Aorta (tissue), 5 donors: ENCODE measurements around the gene TRPM3. TPM values are rescaled to one million over a fixed set of nuclear protein-coding genes. Genes with fewer than 3 reads are reported as not detected.
A peak's percentile ranks its signal among the peaks of the same experiment; 100 is the strongest.
"Not testable (repeated sequence)": the region's sequence is repeated elsewhere in the genome, so short reads cannot be mapped to it uniquely, and the experiment has no call there.

Experiments
- ATAC-seq: fragments of 200-7000 bp; cut with Tn5 transposase; one replicate; pipeline ENCODE4 v1.9.1; 2022; ENCODE audit warnings: moderate library complexity; ENCODE audit not compliant: low FRiP score
- DNase-seq, 2 donors: peaks; one replicate each; pipeline ENCODE4 v3.0.0-alpha.2; 2020
- H3K27ac ChIP-seq, 2 donors: one replicate each; pipeline ENCODE4 v1.5.1; 2013; ENCODE audit warnings: low read length in 2 of 2, mild to moderate bottlenecking in 2 of 2, moderate library complexity in 2 of 2, control low read depth in 1 of 2, inconsistent platforms in 1 of 2, low read depth in 1 of 2
- H3K27me3 ChIP-seq, 2 donors: one replicate each; pipeline ENCODE4 v1.6.1; 2013; ENCODE audit warnings: control low read depth in 1 of 2, low read length in 1 of 2, mild to moderate bottlenecking in 1 of 2, moderate library complexity in 1 of 2; ENCODE audit not compliant: insufficient read depth in 2 of 2, control insufficient read depth in 1 of 2
- H3K36me3 ChIP-seq, 2 donors: one replicate each; pipeline ENCODE4 v1.6.1; 2013; ENCODE audit warnings: control low read depth in 1 of 2, low read length in 1 of 2, mild to moderate bottlenecking in 1 of 2; ENCODE audit not compliant: insufficient read depth in 2 of 2, control insufficient read depth in 1 of 2
- H3K4me1 ChIP-seq, 2 donors: one replicate each; pipeline ENCODE4 v1.6.1; 2013; ENCODE audit warnings: low read length in 2 of 2, control low read depth in 1 of 2, mild to moderate bottlenecking in 1 of 2, moderate library complexity in 1 of 2; ENCODE audit not compliant: insufficient read depth in 2 of 2, control insufficient read depth in 1 of 2
- H3K4me3 ChIP-seq, 2 donors: one replicate each; pipeline ENCODE4 v1.5.1; 2013; ENCODE audit warnings: low read length in 2 of 2, control low read depth in 1 of 2, mild to moderate bottlenecking in 1 of 2
- H3K9me3 ChIP-seq: one replicate; pipeline ENCODE4 v1.6.1; 2013; ENCODE audit warnings: mild to moderate bottlenecking, low read length; ENCODE audit not compliant: control insufficient read depth
- WGBS, 2 donors: extraction: QIAGEN DNeasy Blood & Tissue Kit; methylation state at CpG; one replicate each; pipeline ENCODE4 v1.1.7; 2013; 5-methylcytosine and 5-hydroxymethylcytosine counted together
- intact Hi-C, 2 donors: fragments of 100-400 bp; cut with DNase I; formaldehyde crosslinking; loops; one replicate each; pipeline versions ENCODE4 v1.14.2 to v1.15.0; 2022
- polyA plus RNA-seq, 2 donors: library from polyadenylated mRNA; stranded (reverse); fragments of 200-250 nt; gene quantifications; one replicate each; pipeline ENCODE4 v1.2.3, GENCODE V29; 2013
- total RNA-seq, 2 donors: library from RNA; stranded (reverse); fragmentation: NEBNext Ultra II Directional; extraction: Animal tissue kit (Norgen Biotek cat#: 25700); gene quantifications; one replicate each; pipeline ENCODE4 v1.2.1, GENCODE V29; 2021
- donor health status: healthy with polysubstance abuse.
- donor health status: Bipolar disorder and iron deficiency.
- donor health status: DM: no; HTN: no; CAD: no.
- donor health status: DM: no; HTN: no; CAD: no.
- donor health status: DM: yes; HTN: yes; CAD: no.

TRPM3 gene
- total and polyA plus RNA-seq, 4 donors = 0.13 to 5.7 (median 1.7) TPM

- Histone ChIP-seq H3K27ac (no peak overlapping the region), H3K27me3 (no peaks in the 10 kb centered on the region), H3K36me3 (peaks cover 0 to under 1% of the 10 kb centered on the region in 2 donors), H3K4me3 (peak overlapping the region in 1 of 2 donors; percentile 82), H3K4me1 (no peaks in the 10 kb centered on the region), H3K9me3 (no peaks in the 10 kb centered on the region)
- WGBS, 2 donors = 20 to 21% methylated on average over 15 of the region's 15 CpGs
- ATAC-seq (peak; percentile 84), DNase-seq (no peak)
- intact Hi-C loops = loop anchor here (2.0 to 5.0 kb wide), 3 partner anchors 292 to 609 kb away; no protein-coding TSS in a partner anchor
Observed at GRCh38 chr9:70639853-70640814, 481.3 kb downstream of the TRPM3 start.

GRCh38 chr9:70635790-70636189, 485.6 kb downstream of the TRPM3 start:
- Histone ChIP-seq H3K36me3 (peaks cover 0 to 2% of the 10 kb centered on the region in 2 donors), H3K4me3 (no peak overlapping the region)

GRCh38 chr9:70634696-70635095, 486.7 kb downstream of the TRPM3 start:
- H3K36me3 ChIP-seq = peaks cover 0 to 2% of the 10 kb centered on the region in 2 donors
- no peak overlapping the region for H3K4me3 ChIP-seq
- intact Hi-C loops = no loop called here

More at GRCh38 chr9:70635790-70636189, 485.6 kb downstream of the TRPM3 start:
- no peaks in the 10 kb centered on the region for H3K9me3 ChIP-seq
- DNase-seq = no peak
- H3K27me3 ChIP-seq = no peaks in the 10 kb centered on the region
- H3K4me1 ChIP-seq = no peaks in the 10 kb centered on the region
- no peak for ATAC-seq
- intact Hi-C loops = no loop called here
- 90 to 94% methylated on average over 3 of the region's 3 CpGs for WGBS, 2 donors
- no peak overlapping the region for H3K27ac ChIP-seq

GRCh38 chr9:70630971-70631370, 490.4 kb downstream of the TRPM3 start:
- intact Hi-C loops = no loop called here
- DNase-seq (no peak), ATAC-seq (no peak)
- Histone ChIP-seq H3K27ac (no peak overlapping the region), H3K4me3 (no peak overlapping the region), H3K9me3 (no peaks in the 10 kb centered on the region), H3K27me3 (no peaks in the 10 kb centered on the region), H3K4me1 (no peaks in the 10 kb centered on the region), H3K36me3 (peaks cover 0 to 2% of the 10 kb centered on the region in 2 donors)
- 91 to 93% methylated on average over 3 of the region's 3 CpGs for WGBS, 2 donors

More at GRCh38 chr9:70634696-70635095, 486.7 kb downstream of the TRPM3 start:
- WGBS, 2 donors = 95 to 96% methylated on average over 4 of the region's 4 CpGs
- H3K9me3 ChIP-seq = no peaks in the 10 kb centered on the region
- DNase-seq (no peak), ATAC-seq (no peak)
- no peaks in the 10 kb centered on the region for H3K4me1 ChIP-seq
- H3K27me3 ChIP-seq = no peaks in the 10 kb centered on the region
- no peak overlapping the region for H3K27ac ChIP-seq

- WGBS, 2 donors = 59 to 64% methylated on average over 14 to 15 of the region's 15 CpGs
- not testable (repeated sequence) for H3K27ac ChIP-seq
Observed at GRCh38 chr9:70629080-70629685, 492.2 kb downstream of the TRPM3 start.

GRCh38 chr9:70625078-70625477, 496.3 kb downstream of the TRPM3 start:
- intact Hi-C loops = no loop called here
- WGBS, 2 donors = 77 to 81% methylated on average over 13 of the region's 13 CpGs
- no peaks in the 10 kb centered on the region for H3K9me3 ChIP-seq

More at GRCh38 chr9:70629080-70629685, 492.2 kb downstream of the TRPM3 start:
- ATAC-seq, H3K27me3 ChIP-seq, H3K36me3 ChIP-seq, intact Hi-C loops, H3K4me1 ChIP-seq, H3K4me3 ChIP-seq, DNase-seq, H3K9me3 ChIP-seq: not testable (repeated sequence)

GRCh38 chr9:70618784-70619183, 502.6 kb downstream of the TRPM3 start:
- Histone ChIP-seq H3K27me3 (no peaks in the 10 kb centered on the region), H3K36me3 (no peaks in the 10 kb centered on the region), H3K27ac (no peak overlapping the region), H3K4me3 (no peak overlapping the region), H3K4me1 (peaks cover 3 to 10% of the 10 kb centered on the region in 2 donors), H3K9me3 (no peaks in the 10 kb centered on the region)
- intact Hi-C loops = no loop called here
- peak; percentile 39 for ATAC-seq
- 61 to 65% methylated on average over 17 of the region's 17 CpGs for WGBS, 2 donors
- DNase-seq = peak in 1 of 2 donors; percentile 51

More at GRCh38 chr9:70625078-70625477, 496.3 kb downstream of the TRPM3 start:
- Histone ChIP-seq H3K4me3 (no peak overlapping the region), H3K27me3 (no peaks in the 10 kb centered on the region), H3K27ac (no peak overlapping the region), H3K4me1 (peaks cover 0 to 3% of the 10 kb centered on the region in 2 donors), H3K36me3 (no peaks in the 10 kb centered on the region)
- ATAC-seq = no peak
- no peak for DNase-seq

GRCh38 chr9:70617033-70617828, 504.2 kb downstream of the TRPM3 start:
- DNase-seq (no peak), ATAC-seq (no peak)
- Histone ChIP-seq H3K4me3 (no peak overlapping the region), H3K36me3 (no peaks in the 10 kb centered on the region), H3K9me3 (no peaks in the 10 kb centered on the region), H3K27me3 (no peaks in the 10 kb centered on the region), H3K4me1 (peaks cover 10% of the 10 kb centered on the region in 2 donors), H3K27ac (no peak overlapping the region)
- 96% methylated on average over 9 of the region's 9 CpGs for WGBS, 2 donors
- intact Hi-C loops = no loop called here
